GM18511 (cell line): ENCODE measurements around the gene PPP6R2.

Source experiments
- ATAC-seq: cut with Tn5 transposase; IDR thresholded peaks from one replicate; pipeline ENCODE4 v1.9.1; 2021; ENCODE audit warnings: mild to moderate bottlenecking, moderate library complexity; ENCODE audit not compliant: unreplicated experiment

PPP6R2 gene

DNA sequence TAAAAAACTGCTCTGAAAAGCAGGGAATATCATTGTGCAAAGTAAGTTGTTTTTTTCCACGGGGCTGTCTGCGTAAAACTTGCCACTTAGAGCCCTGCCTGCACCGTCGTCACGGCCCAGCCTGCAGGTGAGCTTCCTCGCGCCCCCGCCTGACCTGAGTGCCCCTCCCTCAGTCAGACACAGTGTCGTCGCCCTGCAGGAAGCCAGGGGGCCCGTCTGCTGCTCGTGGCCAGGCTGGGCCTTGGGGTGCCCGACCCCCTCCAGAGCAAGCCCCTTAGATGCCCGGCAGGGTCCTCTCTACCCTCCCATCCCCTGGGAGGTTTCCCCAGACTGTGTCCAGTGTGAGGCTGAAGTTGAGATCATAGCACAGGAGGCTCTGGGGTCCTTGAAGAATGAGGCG, 100.1 kb downstream of the PPP6R2 start:
- no peak for ATAC-seq

GRCh38 chr22:50443801-50444625, 100.9 kb downstream of the PPP6R2 start:
- no peak for ATAC-seq

DNA sequence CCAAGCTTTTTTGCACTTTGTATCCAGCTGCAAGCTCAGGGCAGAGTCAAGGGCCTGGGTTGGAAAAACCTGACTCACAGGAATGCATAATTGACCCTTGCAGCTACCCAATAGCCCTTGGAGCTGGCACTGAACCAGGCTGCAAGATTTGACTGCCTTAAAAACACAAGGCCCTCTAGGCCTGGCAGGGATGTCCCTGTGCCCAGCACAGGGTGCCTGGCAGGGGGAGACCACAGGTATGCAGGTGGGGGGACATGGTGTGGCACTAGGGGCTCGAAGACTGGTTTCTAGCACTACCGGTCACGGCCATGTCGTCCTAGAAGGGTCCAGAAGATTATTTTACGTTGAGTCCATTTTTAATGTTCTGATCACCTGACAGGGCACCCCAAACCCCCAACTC, 101.5 kb downstream of the PPP6R2 start:
- ATAC-seq = no peak

GRCh38 chr22:50445071-50445879, 102.1 kb downstream of the PPP6R2 start:
- no peak for ATAC-seq

DNA sequence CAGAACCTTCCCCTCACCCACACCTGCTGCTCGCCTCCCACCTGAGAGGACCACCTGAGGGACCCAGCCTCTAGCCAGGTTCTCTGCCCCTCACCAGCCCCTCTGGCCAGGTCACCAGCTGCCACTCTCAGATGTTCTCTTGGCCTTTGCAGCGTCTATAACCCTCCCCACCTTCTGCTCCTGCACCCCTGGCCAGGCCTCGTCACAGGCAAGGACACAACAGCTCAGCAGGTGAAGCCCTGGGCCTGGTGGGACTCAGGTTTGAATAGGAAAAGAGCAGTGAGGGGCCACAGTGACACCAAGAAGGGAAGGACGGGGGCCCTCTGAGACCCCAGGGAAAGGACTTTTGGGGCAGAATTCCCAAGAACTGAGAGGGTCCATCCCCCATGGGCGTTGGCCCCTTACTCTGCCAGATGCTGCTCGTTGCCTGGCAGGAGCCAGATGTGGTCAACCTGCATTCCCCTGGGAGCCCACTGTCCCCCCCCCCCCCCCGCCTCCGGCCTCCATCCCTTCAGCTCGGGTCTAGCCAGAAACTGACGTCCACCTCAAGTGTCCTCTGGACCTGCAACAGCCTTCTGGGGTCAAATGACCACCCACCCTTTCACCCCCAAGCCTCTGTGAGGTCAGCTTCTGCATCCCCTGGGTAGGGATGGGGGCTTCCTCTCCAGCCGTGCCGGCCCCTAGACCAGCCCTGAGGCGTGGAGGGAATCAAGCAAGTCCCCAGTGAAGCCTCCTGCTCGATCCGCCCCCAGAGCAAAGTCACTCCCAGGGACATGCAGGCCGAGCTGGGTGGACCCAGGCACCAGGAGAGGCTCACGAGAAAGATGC, 103.0 kb downstream of the PPP6R2 start:
- ATAC-seq = no peak

- ATAC-seq = no peak
These were observed 103.8 kb downstream of the PPP6R2 start for GRCh38 chr22:50446708-50447575.

GRCh38 chr22:50447576-50448551, 104.7 kb downstream of the PPP6R2 start:
- no peak for ATAC-seq

DNA sequence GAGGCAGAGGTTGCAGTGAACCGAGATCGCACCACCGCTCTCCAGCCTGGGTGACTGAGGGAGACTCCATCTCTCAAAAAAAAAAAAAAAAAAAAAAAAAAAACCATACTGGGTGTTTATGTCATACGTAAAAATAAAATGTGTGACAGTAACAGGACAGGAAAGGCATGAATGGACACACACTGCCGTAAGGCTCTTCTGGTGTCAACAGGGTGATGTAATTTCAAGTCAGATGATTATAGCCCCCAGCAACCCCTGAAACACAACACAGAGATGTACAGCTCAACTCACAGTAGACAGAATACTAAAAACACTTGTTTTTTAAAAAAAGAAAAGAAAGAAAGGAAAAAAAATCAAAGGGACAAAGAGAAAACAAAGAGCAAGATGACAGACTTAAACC, 109.5 kb downstream of the PPP6R2 start:
- no peak for ATAC-seq

DNA sequence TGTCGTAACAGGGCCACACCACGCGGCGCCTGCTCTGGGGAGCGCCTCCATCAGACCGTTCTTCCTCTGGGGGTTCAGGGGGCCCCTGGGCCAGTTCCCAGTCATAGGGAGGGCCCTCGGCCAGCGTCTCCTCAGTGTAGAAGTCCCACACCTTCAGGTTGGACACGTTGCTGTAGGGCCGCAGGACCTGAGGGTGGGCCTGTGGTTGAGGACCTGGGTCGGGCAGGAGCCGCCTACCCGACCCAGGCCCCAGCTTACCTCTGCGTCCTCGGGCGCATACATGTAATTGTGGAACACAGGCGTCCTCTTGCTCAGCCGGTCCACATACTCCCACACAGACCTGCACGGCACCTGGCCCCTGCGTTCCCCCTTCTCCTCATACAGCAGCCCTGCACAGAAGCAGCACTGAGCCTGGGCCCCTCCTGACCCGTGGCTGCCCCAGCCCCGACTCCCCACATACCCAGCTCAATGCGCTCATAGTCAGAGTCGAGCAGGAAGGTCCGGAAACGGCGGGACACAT, 111.5 kb downstream of the PPP6R2 start:
- ATAC-seq = no peak

DNA sequence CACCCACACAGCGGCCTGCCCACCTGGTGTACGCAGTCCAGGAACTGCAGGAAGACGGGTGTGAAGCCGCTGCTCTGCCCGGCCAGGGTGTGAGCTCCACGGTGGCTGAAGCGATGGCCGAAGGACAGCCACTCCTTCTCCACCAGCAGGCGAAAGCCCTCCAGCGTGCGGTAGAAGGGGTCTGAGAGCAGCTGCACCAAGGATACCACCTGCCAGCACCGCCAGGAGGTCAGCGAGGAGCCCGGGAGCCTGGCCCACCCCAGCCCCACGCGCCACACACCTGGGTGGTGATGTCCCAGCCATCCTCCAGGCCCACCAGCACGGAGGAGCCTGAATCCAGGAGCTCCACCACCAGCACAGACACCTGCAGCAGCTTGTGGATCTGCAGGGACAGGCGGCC, 112.1 kb downstream of the PPP6R2 start:
- ATAC-seq = no peak

DNA sequence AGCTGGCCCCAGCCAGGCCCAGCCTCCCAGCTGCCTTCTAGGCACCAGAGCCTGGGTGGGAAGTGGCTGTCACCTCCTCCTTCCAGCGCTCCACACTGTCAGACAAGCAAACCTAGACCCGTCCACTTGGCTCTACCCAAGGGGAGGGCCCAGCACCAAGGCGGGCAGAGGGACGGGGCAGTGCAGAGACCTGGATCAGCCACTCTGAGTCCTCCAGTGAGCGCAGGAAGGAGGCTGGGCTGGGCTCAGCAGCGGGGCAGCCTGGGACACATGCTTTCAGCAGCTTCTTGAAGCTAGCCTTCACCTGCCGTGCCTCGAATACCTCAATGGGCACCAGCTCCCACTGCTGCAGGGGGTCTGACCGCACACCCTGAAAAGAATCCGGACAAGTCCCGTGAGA, 112.9 kb downstream of the PPP6R2 start:
- ATAC-seq = no peak

DNA sequence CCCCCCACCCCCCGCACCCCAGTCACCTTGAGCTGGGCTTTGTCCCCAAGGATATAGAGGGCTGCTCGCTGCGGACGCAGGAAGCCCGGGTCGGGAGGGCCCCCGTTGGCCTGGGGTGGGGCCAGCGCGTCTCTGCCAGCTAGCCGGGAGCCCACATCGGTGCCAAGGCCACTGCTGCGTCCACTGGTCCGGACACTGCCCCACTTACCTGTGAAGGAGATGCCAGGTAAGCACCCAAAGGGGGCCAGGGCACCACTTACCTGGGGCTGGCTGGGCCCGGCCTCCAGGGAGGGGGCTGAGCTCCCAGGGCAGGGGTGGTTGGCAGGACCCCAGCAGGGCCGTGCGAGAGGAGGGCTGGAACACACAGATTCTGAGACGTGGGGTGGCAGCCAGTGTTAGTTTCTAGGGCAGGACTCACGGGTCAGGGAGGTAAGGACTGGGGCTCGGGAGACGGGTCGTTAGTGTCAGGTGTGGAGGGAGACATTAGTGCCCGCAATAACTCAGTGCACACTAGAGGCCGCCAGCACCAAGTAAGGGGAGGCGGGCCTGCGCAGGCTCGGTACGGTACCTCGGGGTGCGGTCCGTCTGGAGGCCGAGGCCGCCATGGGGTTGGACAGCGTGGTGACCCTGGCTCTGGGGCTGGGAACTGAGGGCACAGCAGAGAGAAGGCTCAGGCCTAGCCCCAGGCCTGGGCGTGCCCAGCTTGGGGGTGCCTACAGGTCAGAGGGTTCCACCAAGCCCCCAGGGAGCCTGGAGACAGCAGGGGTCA, 113.5 kb downstream of the PPP6R2 start:
- ATAC-seq = no peak

- no peak for ATAC-seq
These were observed 115.9 kb downstream of the PPP6R2 start for GRCh38 chr22:50459016-50459415.

DNA sequence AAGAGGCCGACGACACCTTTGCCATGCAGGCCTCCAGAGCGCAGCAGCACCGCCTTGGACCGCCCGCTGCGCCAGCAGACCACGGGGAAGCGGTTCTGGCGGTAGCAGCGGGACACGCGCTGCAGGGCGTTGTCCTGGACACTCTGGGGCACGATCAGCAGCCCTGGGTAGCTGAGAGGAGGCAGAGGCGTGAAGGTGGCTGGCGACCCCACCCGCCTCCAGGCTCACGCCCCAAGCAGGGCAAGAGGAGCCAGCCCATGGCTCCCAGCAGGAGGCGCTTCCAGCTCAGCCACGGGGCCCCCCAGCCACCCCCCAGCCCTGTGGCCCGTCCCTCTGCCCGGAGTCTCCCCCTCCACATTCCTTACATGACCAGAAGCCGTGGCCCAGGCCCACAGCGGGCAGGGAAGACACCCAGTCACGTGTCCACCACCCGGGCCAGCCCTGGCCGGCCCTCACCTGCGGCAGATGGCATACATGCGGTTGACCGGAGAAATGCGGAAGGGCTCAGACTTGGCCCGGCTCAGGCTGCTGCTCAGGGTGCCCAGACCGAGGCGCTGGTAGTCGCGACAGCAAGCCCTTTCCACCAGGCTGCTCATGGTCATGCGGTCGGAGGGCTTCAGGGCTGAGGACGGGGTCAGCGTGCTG, 116.5 kb downstream of the PPP6R2 start:
- no peak for ATAC-seq

GRCh38 chr22:50460938-50461337, 117.8 kb downstream of the PPP6R2 start:
- ATAC-seq = no peak

GRCh38 chr22:50461536-50461935, 118.4 kb downstream of the PPP6R2 start:
- ATAC-seq = no peak

DNA sequence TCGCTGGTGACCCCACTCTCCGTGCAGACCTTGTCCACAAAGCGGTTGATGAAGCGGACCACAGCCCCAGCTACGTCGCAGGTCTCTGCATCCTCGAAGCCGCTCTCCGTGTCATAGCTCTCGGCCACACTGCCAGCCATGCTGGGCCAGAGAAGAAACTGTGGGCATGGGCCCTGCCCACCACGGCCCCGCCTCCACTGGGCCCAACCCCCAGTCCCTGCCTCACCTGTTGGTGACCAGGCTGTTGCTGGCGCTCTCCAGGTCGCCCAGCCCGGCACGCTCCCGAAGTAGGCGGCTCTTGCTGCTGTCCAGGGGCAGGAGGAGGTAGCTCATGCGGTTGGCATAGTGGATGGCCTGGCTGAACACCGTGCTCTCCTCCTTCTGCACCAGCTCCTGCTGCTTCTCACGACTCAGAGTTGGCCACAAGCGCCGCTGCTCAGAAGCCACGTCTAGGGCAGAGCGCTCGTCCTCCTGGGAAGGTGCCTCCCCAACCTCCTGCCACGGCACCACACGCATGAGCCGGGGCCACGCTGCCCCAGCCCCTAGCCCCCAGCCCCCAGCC, 118.9 kb downstream of the PPP6R2 start:
- ATAC-seq = no peak
